Muscle of leg (tissue), 11 donors: Measurements from ENCODE around the gene RYR1. TPM values are rescaled to one million over a fixed set of nuclear protein-coding genes. Genes with fewer than 3 reads are reported as not detected.

ENCODE experiments used
- DNase-seq: peaks from one replicate; pipeline ENCODE4 v3.0.0; 2013
- H3K27ac ChIP-seq: one replicate; pipeline ENCODE4 v1.5.1; 2013; ENCODE audit warnings: mild to moderate bottlenecking, low read length, control low read depth
- H3K27me3 ChIP-seq: one replicate; pipeline ENCODE4 v1.6.1; 2013; ENCODE audit warnings: low read length; ENCODE audit not compliant: control insufficient read depth, insufficient read depth
- H3K36me3 ChIP-seq: one replicate; pipeline ENCODE4 v1.6.1; 2013; ENCODE audit warnings: low read length; ENCODE audit not compliant: control insufficient read depth, insufficient read depth
- H3K4me1 ChIP-seq: one replicate; pipeline ENCODE4 v1.6.1; 2013; ENCODE audit warnings: low read length; ENCODE audit not compliant: control insufficient read depth, insufficient read depth
- H3K4me3 ChIP-seq: one replicate; pipeline ENCODE4 v1.5.1; 2013; ENCODE audit warnings: low read length, control low read depth
- H3K9me3 ChIP-seq: replicated peaks from 2 replicates; pipeline ENCODE4 v1.6.1; 2013; ENCODE audit warnings: low read depth, low read length; ENCODE audit not compliant: control insufficient read depth
- WGBS: methylation state at CpG from one replicate; pipeline ENCODE4 v1.1.5; 2013; ENCODE audit warnings: missing lambda C conversion rate; ENCODE audit not compliant: insufficient coverage; 5-methylcytosine and 5-hydroxymethylcytosine counted together
- polyA plus RNA-seq, 8 donors: library from polyadenylated mRNA; unstranded; fragments of 120-200 nt; gene quantifications; one replicate each; pipeline versions ENCODE4 v1.2.1 to v1.2.3, GENCODE V29; 2013; ENCODE audit warnings: inconsistent platforms in 1 of 8, low replicate concordance in 1 of 8; ENCODE audit not compliant: insufficient read length in 8 of 8, insufficient read depth in 1 of 8
- total RNA-seq: library from RNA; stranded (reverse); fragments of 120-200 nt; gene quantifications from one replicate; pipeline ENCODE4 v1.2.4, GENCODE V29; 2013

Gene RYR1
- total and polyA plus RNA-seq, 9 donors: 145 to 817 (median 491) TPM

- H3K4me1 ChIP-seq: peaks cover 20% of the 10 kb centered on the region
- H3K4me3 ChIP-seq: no peak overlapping the region
- no peaks in the 10 kb centered on the region for H3K9me3 ChIP-seq
- H3K36me3 ChIP-seq: peaks cover 5% of the 10 kb centered on the region
- 86% methylated on average over 7 of the region's 8 CpGs for WGBS
- peak overlapping the region; percentile 31 for H3K27ac ChIP-seq
- DNase-seq: no peak
- H3K27me3 ChIP-seq: no peaks in the 10 kb centered on the region
Observed at GRCh38 chr19:38412491-38412890, 21.0 kb upstream of the RYR1 start.

DNA sequence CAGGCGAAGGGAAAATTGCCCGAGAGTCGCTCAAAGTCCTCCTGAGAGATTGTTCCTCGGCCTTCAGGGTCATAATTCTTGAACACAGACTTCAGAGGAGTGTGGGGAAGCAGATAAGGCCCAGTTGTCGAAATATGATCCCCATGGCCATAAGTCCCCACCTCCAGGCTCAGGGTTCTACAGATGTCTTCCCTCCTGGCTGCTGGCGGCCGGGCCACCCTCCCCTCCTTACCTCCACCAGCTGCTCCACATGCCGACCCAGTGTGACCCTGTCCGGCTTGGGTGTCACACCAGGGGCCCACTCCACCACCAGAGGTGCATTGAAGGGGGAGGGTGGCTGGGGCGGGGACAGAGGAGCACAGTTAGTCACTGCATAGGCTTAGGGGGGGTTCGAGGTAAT is 20.5 kb upstream of the RYR1 start:
- Histone ChIP-seq H3K4me3 (no peak overlapping the region), H3K27ac (peak overlapping the region; percentile 31), H3K4me1 (peaks cover 25% of the 10 kb centered on the region), H3K27me3 (peaks cover 1% of the 10 kb centered on the region), H3K36me3 (peaks cover 5% of the 10 kb centered on the region), H3K9me3 (no peaks in the 10 kb centered on the region)
- no peak for DNase-seq
- 73% methylated on average over 2 of the region's 11 CpGs for WGBS

GRCh38 chr19:38413416-38413815 is 20.1 kb upstream of the RYR1 start:
- peaks cover 5% of the 10 kb centered on the region for H3K27me3 ChIP-seq
- H3K36me3 ChIP-seq: peaks cover 5% of the 10 kb centered on the region
- 72% methylated on average over 2 of the region's 6 CpGs for WGBS
- DNase-seq: no peak
- no peak overlapping the region for H3K27ac ChIP-seq
- no peak overlapping the region for H3K4me3 ChIP-seq
- H3K4me1 ChIP-seq: peaks cover 29% of the 10 kb centered on the region
- no peaks in the 10 kb centered on the region for H3K9me3 ChIP-seq

- H3K4me3 ChIP-seq: no peak overlapping the region
- H3K27ac ChIP-seq: no peak overlapping the region
- peaks cover 26% of the 10 kb centered on the region for H3K4me1 ChIP-seq
- H3K9me3 ChIP-seq: no peaks in the 10 kb centered on the region
- no peaks in the 10 kb centered on the region for H3K36me3 ChIP-seq
- DNase-seq: no peak
- H3K27me3 ChIP-seq: peaks cover 11% of the 10 kb centered on the region
- WGBS: 68% methylated on average over 8 of the region's 8 CpGs
Observed at GRCh38 chr19:38417146-38417543, 16.3 kb upstream of the RYR1 start.

- peak overlapping the region; percentile 20 for H3K4me3 ChIP-seq
- H3K27ac ChIP-seq: no peak overlapping the region
- peaks cover 22% of the 10 kb centered on the region for H3K4me1 ChIP-seq
- H3K9me3 ChIP-seq: no peaks in the 10 kb centered on the region
- H3K36me3 ChIP-seq: no peaks in the 10 kb centered on the region
- H3K27me3 ChIP-seq: peaks cover 11% of the 10 kb centered on the region
- DNase-seq: peak; percentile 57
- 3% methylated on average over 45 of the region's 49 CpGs for WGBS
Observed at GRCh38 chr19:38417544-38418506, 15.7 kb upstream of the RYR1 start.

- H3K4me3 ChIP-seq: no peak overlapping the region
- peaks cover 15% of the 10 kb centered on the region for H3K4me1 ChIP-seq
- 78% methylated on average over 9 of the region's 9 CpGs for WGBS
- DNase-seq: no peak
- H3K36me3 ChIP-seq: no peaks in the 10 kb centered on the region
- H3K27me3 ChIP-seq: peaks cover 11% of the 10 kb centered on the region
- H3K27ac ChIP-seq: no peak overlapping the region
- H3K9me3 ChIP-seq: no peaks in the 10 kb centered on the region
Observed at GRCh38 chr19:38420935-38421334, 12.6 kb upstream of the RYR1 start.

- Histone ChIP-seq H3K27me3 (peaks cover 11% of the 10 kb centered on the region), H3K36me3 (no peaks in the 10 kb centered on the region), H3K4me1 (peaks cover 15% of the 10 kb centered on the region), H3K27ac (no peak overlapping the region), H3K9me3 (no peaks in the 10 kb centered on the region), H3K4me3 (no peak overlapping the region)
- no peak for DNase-seq
- WGBS: 73% methylated on average over 12 of the region's 14 CpGs
Observed at GRCh38 chr19:38421856-38422255, 11.6 kb upstream of the RYR1 start.

- WGBS: 73% methylated on average over 6 of the region's 7 CpGs
- no peak overlapping the region for H3K27ac ChIP-seq
- no peak for DNase-seq
- peaks cover 11% of the 10 kb centered on the region for H3K27me3 ChIP-seq
- no peaks in the 10 kb centered on the region for H3K9me3 ChIP-seq
- H3K4me1 ChIP-seq: peaks cover 10% of the 10 kb centered on the region
- no peaks in the 10 kb centered on the region for H3K36me3 ChIP-seq
- no peak overlapping the region for H3K4me3 ChIP-seq
Observed at GRCh38 chr19:38422438-38422837, 11.1 kb upstream of the RYR1 start.

- no peaks in the 10 kb centered on the region for H3K9me3 ChIP-seq
- no peak overlapping the region for H3K27ac ChIP-seq
- H3K27me3 ChIP-seq: peaks cover 4% of the 10 kb centered on the region
- H3K4me1 ChIP-seq: no peaks in the 10 kb centered on the region
- no peak for DNase-seq
- H3K4me3 ChIP-seq: no peak overlapping the region
- no peaks in the 10 kb centered on the region for H3K36me3 ChIP-seq
- WGBS: no CpG with 5 or more reads among the region's 5 CpGs
Observed at GRCh38 chr19:38424272-38424671, 9.2 kb upstream of the RYR1 start.

DNA sequence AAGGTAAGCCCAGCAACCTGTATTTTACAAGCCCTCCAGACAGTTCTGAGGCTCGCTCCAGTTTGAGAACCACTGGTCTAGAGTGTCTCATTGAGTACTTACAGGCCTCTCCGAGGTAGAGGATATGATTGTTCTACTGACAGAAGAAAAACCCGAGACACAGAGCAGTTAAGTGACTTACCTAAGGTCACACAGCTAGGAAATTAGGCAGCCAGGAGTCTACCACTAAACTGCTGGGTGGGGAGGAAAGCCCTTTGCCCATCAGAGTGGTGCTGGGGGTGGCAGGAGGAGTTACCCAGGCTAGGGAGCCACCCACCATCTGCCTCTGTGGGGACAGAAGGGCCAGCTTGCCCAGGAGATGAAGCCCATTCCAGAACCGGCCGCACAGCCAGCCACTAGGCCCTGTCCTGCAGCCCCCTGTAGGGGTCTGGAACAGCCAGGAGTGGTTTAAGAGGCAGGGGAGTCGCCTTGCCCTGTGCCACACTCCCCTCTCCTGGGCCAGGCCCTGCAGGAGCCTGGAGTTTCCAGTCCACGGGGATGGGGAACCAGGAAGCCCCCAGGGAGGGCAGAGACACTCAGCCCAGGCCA is 8.2 kb upstream of the RYR1 start:
- Histone ChIP-seq H3K27me3 (peaks cover 2% of the 10 kb centered on the region), H3K36me3 (no peaks in the 10 kb centered on the region), H3K9me3 (no peaks in the 10 kb centered on the region), H3K27ac (no peak overlapping the region), H3K4me3 (peak overlapping the region; percentile 25), H3K4me1 (no peaks in the 10 kb centered on the region)
- no peak for DNase-seq
- 67% methylated on average over 3 of the region's 7 CpGs for WGBS
